H9 (cell line): ENCODE results near the gene FAM83C. TPM values are rescaled to one million over a fixed set of nuclear protein-coding genes. Genes with fewer than 3 reads are reported as not detected.

Experiments used
- DNase-seq: peaks from one replicate; pipeline ENCODE4 v3.0.0-alpha.2; 2017
- H2AFZ ChIP-seq: one replicate; pipeline ENCODE4 v1.6.1; 2013; ENCODE audit warnings: mild to moderate bottlenecking, low read length, control low read depth, moderate library complexity
- H2AK5ac ChIP-seq: 2 replicates; pipeline ENCODE4 v1.6.1; 2013; ENCODE audit warnings: low read length, control low read depth, mixed read lengths; ENCODE audit not compliant: insufficient read length
- H2BK120ac ChIP-seq: one replicate; pipeline ENCODE4 v1.6.1; 2013; ENCODE audit warnings: low read depth, mild to moderate bottlenecking, low read length, control low read depth, inconsistent platforms; ENCODE audit not compliant: poor library complexity, severe bottlenecking
- H2BK12ac ChIP-seq: 2 replicates; pipeline ENCODE4 v1.6.1; 2013; ENCODE audit warnings: low read length, control low read depth, mixed read lengths, low read depth; ENCODE audit not compliant: insufficient read length
- H2BK15ac ChIP-seq: 2 replicates; pipeline ENCODE4 v1.6.1; 2013; ENCODE audit warnings: low read depth, low read length, control low read depth
- H2BK20ac ChIP-seq: one replicate; pipeline ENCODE4 v1.6.1; 2013; ENCODE audit warnings: low read depth, mild to moderate bottlenecking, low read length, control low read depth, inconsistent platforms; ENCODE audit not compliant: poor library complexity, severe bottlenecking
- H2BK5ac ChIP-seq: 2 replicates; pipeline ENCODE4 v1.6.1; 2013; ENCODE audit warnings: low read length, control low read depth, mixed read lengths; ENCODE audit not compliant: insufficient read length
- H3K14ac ChIP-seq: 2 replicates; pipeline ENCODE4 v1.6.1; 2013; ENCODE audit warnings: low read length, control low read depth; ENCODE audit not compliant: insufficient read depth
- H3K18ac ChIP-seq: 2 replicates; pipeline ENCODE4 v1.6.1; 2013; ENCODE audit warnings: low read depth, mild to moderate bottlenecking, mixed read lengths, low read length, control low read depth; ENCODE audit not compliant: insufficient read length
- H3K23ac ChIP-seq: 2 replicates; pipeline ENCODE4 v1.6.1; 2013; ENCODE audit warnings: low read length, control low read depth, mixed read lengths, low read depth; ENCODE audit not compliant: insufficient read length
- H3K23me2 ChIP-seq: 2 replicates; pipeline ENCODE4 v1.6.1; 2013; ENCODE audit warnings: low read depth, mild to moderate bottlenecking, mixed read lengths, low read length, control low read depth; ENCODE audit not compliant: insufficient read length, poor library complexity, severe bottlenecking
- H3K27ac ChIP-seq: 2 replicates; pipeline ENCODE4 v1.5.1; 2013; ENCODE audit warnings: low read length, control low read depth, mixed read lengths, low read depth; ENCODE audit not compliant: insufficient read length
- H3K27me3 ChIP-seq: 2 replicates; pipeline ENCODE4 v1.6.1; 2013; ENCODE audit warnings: low read length, control low read depth, inconsistent platforms; ENCODE audit not compliant: insufficient read depth
- H3K4ac ChIP-seq: 2 replicates; pipeline ENCODE4 v1.6.1; 2013; ENCODE audit warnings: low read depth, mild to moderate bottlenecking, control low read depth, inconsistent platforms, low read length, moderate library complexity
- H3K4me1 ChIP-seq: 2 replicates; pipeline ENCODE4 v1.6.1; 2013; ENCODE audit warnings: low read length, control low read depth, inconsistent platforms; ENCODE audit not compliant: insufficient read depth
- H3K4me2 ChIP-seq: 2 replicates; pipeline ENCODE4 v1.6.1; 2013; ENCODE audit warnings: low read length, control low read depth, mixed read lengths; ENCODE audit not compliant: insufficient read length, insufficient read depth
- H3K56ac ChIP-seq: 2 replicates; pipeline ENCODE4 v1.6.1; 2013; ENCODE audit warnings: low read depth, mild to moderate bottlenecking, mixed read lengths, low read length, control low read depth; ENCODE audit not compliant: insufficient read length
- H3K79me1 ChIP-seq: 2 replicates; pipeline ENCODE4 v1.6.1; 2013; ENCODE audit warnings: low read depth, mild to moderate bottlenecking, moderate library complexity, low read length, control low read depth, inconsistent platforms; ENCODE audit not compliant: insufficient read depth, poor library complexity, severe bottlenecking
- H3K79me2 ChIP-seq: 2 replicates; pipeline ENCODE4 v1.6.1; 2013; ENCODE audit warnings: low read length, control low read depth, inconsistent platforms; ENCODE audit not compliant: insufficient read depth
- H3K9ac ChIP-seq: 2 replicates; pipeline ENCODE4 v1.6.1; 2013; ENCODE audit warnings: low read length, control low read depth, mixed read lengths; ENCODE audit not compliant: insufficient read length; ENCODE audit errors: extremely low read depth
- H3K9me3 ChIP-seq: one replicate; pipeline ENCODE4 v1.6.1; 2013; ENCODE audit warnings: low read depth, low read length, inconsistent platforms; ENCODE audit not compliant: control insufficient read depth
- H3T11ph ChIP-seq: one replicate; pipeline ENCODE4 v1.6.1; 2013; ENCODE audit warnings: mild to moderate bottlenecking, low read length, control low read depth, inconsistent platforms
- H4K20me1 ChIP-seq: one replicate; pipeline ENCODE4 v1.6.1; 2013; ENCODE audit not compliant: control insufficient read depth, insufficient read length, insufficient read depth
- H4K5ac ChIP-seq: 2 replicates; pipeline ENCODE4 v1.6.1; 2013; ENCODE audit warnings: low read depth, mild to moderate bottlenecking, mixed read lengths, low read length, control low read depth; ENCODE audit not compliant: insufficient read length
- H4K8ac ChIP-seq: replicated peaks from 2 replicates; pipeline ENCODE4 v1.6.1; 2013; ENCODE audit warnings: low read length, control low read depth, mixed read lengths, low read depth; ENCODE audit not compliant: insufficient read length
- H4K91ac ChIP-seq: 2 replicates; pipeline ENCODE4 v1.6.1; 2013; ENCODE audit warnings: low read depth, mild to moderate bottlenecking, moderate library complexity, mixed read lengths, low read length, control low read depth; ENCODE audit not compliant: insufficient read length
- H3K27ac Mint-ChIP-seq, 3 experiments: 2 replicates in 2 of 3; 3 replicates in 1 of 3; pipeline ENCODE4 v1.8.0; 2020 to 2021; ENCODE audit warnings: mixed read lengths in 3 of 3, mild to moderate bottlenecking in 1 of 3, moderate library complexity in 1 of 3
- H3K27me3 Mint-ChIP-seq: 2 replicates; pipeline ENCODE4 v1.8.0; 2021; ENCODE audit warnings: low read depth, mild to moderate bottlenecking, moderate library complexity, mixed read lengths
- H3K36me3 Mint-ChIP-seq, 3 experiments: 2 replicates in 2 of 3; 3 replicates in 1 of 3; pipeline ENCODE4 v1.8.0; 2020 to 2021; ENCODE audit warnings: low read depth in 3 of 3, mixed read lengths in 3 of 3; ENCODE audit not compliant: insufficient read depth in 1 of 3
- H3K4me1 Mint-ChIP-seq, 2 experiments: 2 replicates each; pipeline ENCODE4 v1.8.0; 2020; ENCODE audit warnings: mixed read lengths in 2 of 2
- H3K4me3 Mint-ChIP-seq, 2 experiments: 2 replicates in 1 of 2; 3 replicates in 1 of 2; pipeline ENCODE4 v1.8.0; 2020 to 2021; ENCODE audit warnings: mild to moderate bottlenecking in 2 of 2, mixed read lengths in 2 of 2, moderate library complexity in 1 of 2
- H3K9me3 Mint-ChIP-seq, 2 experiments: 2 replicates in 1 of 2; 3 replicates in 1 of 2; pipeline ENCODE4 v1.8.0; 2020; ENCODE audit warnings: mild to moderate bottlenecking in 2 of 2, mixed read lengths in 2 of 2, moderate library complexity in 1 of 2
- WGBS: extraction: QIAGEN DNeasy Blood & Tissue Kit; methylation state at CpG from one replicate; pipeline ENCODE4 v1.1.7; 2013; ENCODE audit warnings: missing lambda C conversion rate, low lambda C conversion rate, mixed read lengths; ENCODE audit not compliant: insufficient read length; ENCODE audit errors: extremely low coverage; 5-methylcytosine and 5-hydroxymethylcytosine counted together
- total RNA-seq: library from RNA; stranded (reverse); gene quantifications from 2 replicates; pipeline ENCODE4 v1.2.1, GENCODE V29; 2021
- TF ChIP-seq, protein P1 (sequence below): fragments of 200-600 bp; sonication (generic); conservative IDR thresholded peaks from 3 replicates; pipeline ENCODE4 v1.8.0; 2021; ENCODE audit warnings: antibody characterized with exemption, mild to moderate bottlenecking

The FAM83C gene
- total RNA-seq, 1 experiment from 2014 or later, result not detected

DNA sequence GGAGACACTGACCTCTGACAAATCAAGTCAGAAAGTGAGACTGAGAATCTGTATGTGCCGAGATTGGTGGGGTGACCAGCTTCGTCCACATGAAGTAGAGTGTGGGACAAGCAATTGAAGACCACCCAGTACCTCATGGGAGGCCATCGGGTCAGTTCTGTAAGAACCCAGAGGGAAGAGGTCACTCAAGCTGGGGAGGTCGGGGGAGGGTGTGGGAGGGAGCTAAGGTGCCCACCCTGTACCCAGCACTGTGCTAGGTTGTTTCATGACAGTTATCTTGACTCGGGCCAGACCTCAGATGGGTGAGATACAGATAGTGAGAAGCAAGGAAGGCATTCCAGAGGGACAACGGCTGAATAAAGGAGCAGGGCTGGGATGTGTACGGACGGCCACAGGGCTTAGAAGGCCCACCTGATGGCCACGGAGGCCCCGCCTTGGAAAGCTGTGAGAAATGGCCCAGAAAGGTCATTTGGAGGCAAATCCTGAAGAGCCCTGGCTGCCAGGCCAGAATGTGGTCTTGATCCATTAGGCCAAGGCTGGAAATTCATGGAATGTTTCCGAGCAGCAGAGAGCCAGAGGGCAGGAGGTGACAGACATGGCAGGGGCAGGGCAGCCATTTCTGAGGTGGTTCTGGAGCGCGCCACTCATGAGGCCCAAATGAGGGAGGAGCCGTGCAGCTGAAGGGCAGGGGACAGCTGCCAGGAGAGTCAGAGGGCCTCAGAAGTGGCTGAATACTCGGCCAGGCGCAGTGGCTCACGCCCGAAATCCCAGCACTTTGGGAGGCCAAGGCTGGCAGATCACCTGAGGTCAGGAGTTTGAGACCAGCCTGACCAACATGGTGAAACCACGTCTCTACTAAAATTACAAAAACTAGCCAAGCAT, 22.0 kb downstream of the FAM83C start:
- H3K14ac ChIP-seq, result no peak overlapping the region
- H3K27ac Mint-ChIP-seq, result peak overlapping the region in 2 of 3 experiments; percentile 81 to 85; a peak in 4 of 7 replicates
- no peak overlapping the region for H4K8ac ChIP-seq
- H3K9me3 Mint-ChIP-seq, result no peaks in the 10 kb centered on the region; a peak in 1 of 5 replicates
- no peak overlapping the region for H3K4me2 ChIP-seq
- H3K4me1 Mint-ChIP-seq, result peaks cover 29 to 33% of the 10 kb centered on the region in 2 experiments
- no peak overlapping the region for H3K23ac ChIP-seq
- no peak overlapping the region for H2BK120ac ChIP-seq
- no peak overlapping the region for H3K9ac ChIP-seq
- H3K79me1 ChIP-seq, result no peaks in the 10 kb centered on the region
- no peak overlapping the region for H3K56ac ChIP-seq
- no peaks in the 10 kb centered on the region; the same call in 1 of the 2 replicates for H3K4me1 ChIP-seq
- H3K79me2 ChIP-seq, result no peaks in the 10 kb centered on the region
- no peak for DNase-seq
- H3K27ac ChIP-seq, result no peak overlapping the region
- no peaks in the 10 kb centered on the region for H4K20me1 ChIP-seq
- peak overlapping the region in 1 of 2 experiments; percentile 40; a peak in 1 of 5 replicates for H3K4me3 Mint-ChIP-seq
- no peak overlapping the region for H2BK5ac ChIP-seq
- H4K5ac ChIP-seq, result no peak overlapping the region
- H2AK5ac ChIP-seq, result no peak overlapping the region
- no peak overlapping the region for H2BK20ac ChIP-seq
- H3K27me3 Mint-ChIP-seq, result no peaks in the 10 kb centered on the region; the same call in 1 of the 2 replicates
- H3K4ac ChIP-seq, result no peak overlapping the region
- no peak overlapping the region for H3K18ac ChIP-seq
- H3K36me3 Mint-ChIP-seq, result peaks cover 0 to 55% (median 37%) of the 10 kb centered on the region in 3 experiments; a peak in 5 of 7 replicates
- H4K91ac ChIP-seq, result no peak overlapping the region
- H3T11ph ChIP-seq, result no peak overlapping the region
- no peaks in the 10 kb centered on the region for H3K27me3 ChIP-seq
- no peak overlapping the region for H2BK15ac ChIP-seq
- no peaks in the 10 kb centered on the region for H3K23me2 ChIP-seq
- H2AFZ ChIP-seq, result no peak overlapping the region
- TF ChIP-seq, protein P1, sequence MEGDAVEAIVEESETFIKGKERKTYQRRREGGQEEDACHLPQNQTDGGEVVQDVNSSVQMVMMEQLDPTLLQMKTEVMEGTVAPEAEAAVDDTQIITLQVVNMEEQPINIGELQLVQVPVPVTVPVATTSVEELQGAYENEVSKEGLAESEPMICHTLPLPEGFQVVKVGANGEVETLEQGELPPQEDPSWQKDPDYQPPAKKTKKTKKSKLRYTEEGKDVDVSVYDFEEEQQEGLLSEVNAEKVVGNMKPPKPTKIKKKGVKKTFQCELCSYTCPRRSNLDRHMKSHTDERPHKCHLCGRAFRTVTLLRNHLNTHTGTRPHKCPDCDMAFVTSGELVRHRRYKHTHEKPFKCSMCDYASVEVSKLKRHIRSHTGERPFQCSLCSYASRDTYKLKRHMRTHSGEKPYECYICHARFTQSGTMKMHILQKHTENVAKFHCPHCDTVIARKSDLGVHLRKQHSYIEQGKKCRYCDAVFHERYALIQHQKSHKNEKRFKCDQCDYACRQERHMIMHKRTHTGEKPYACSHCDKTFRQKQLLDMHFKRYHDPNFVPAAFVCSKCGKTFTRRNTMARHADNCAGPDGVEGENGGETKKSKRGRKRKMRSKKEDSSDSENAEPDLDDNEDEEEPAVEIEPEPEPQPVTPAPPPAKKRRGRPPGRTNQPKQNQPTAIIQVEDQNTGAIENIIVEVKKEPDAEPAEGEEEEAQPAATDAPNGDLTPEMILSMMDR, result no peak
- H3K9me3 ChIP-seq, result no peaks in the 10 kb centered on the region
- WGBS, result no CpG with 5 or more reads among the region's 19 CpGs
- H2BK12ac ChIP-seq, result no peak overlapping the region
